DOHH2 (cell line): ENCODE results near the gene KMT2C.

Source experiments
- CTCF ChIP-seq: fragments of 200-600 bp; sonication (generic); IDR thresholded peaks from one replicate; pipeline ENCODE4 v1.5.1; 2014; ENCODE audit warnings: antibody characterized with exemption, mild to moderate bottlenecking, low read depth, low read length; ENCODE audit not compliant: poor library complexity, severe bottlenecking
- EZH2phosphoT487 ChIP-seq: fragments of 200-600 bp; sonication (generic); IDR thresholded peaks from 2 replicates; pipeline ENCODE4 v1.6.1; 2017; ENCODE audit warnings: borderline replicate concordance, mild to moderate bottlenecking, antibody characterized with exemption, low read length, moderate library complexity, mixed read lengths

- TF ChIP-seq CTCF (no peak), EZH2phosphoT487 (no peak)
Observed at GRCh38 chr7:152479595-152479994, 43.8 kb upstream of the KMT2C start.
